Nephron (organoid): ENCODE measurements around the gene ARFRP1.

ENCODE experiments used
- H3K27ac Mint-ChIP-seq, 3 experiments: 2 replicates each; pipeline ENCODE4 v1.8.0; 2020; ENCODE audit warnings: mixed read lengths in 3 of 3, mild to moderate bottlenecking in 2 of 3, moderate library complexity in 1 of 3
- H3K27me3 Mint-ChIP-seq: 2 replicates; pipeline ENCODE4 v1.8.0; 2021; ENCODE audit warnings: low read depth, mild to moderate bottlenecking, moderate library complexity, mixed read lengths
- H3K36me3 Mint-ChIP-seq: 2 replicates; pipeline ENCODE4 v1.8.0; 2020; ENCODE audit warnings: low read depth, mixed read lengths
- H3K4me1 Mint-ChIP-seq: 2 replicates; pipeline ENCODE4 v1.8.0; 2020; ENCODE audit warnings: mixed read lengths
- H3K4me3 Mint-ChIP-seq, 3 experiments: 2 replicates each; pipeline ENCODE4 v1.8.0; 2020; ENCODE audit warnings: mild to moderate bottlenecking in 3 of 3, mixed read lengths in 3 of 3, moderate library complexity in 2 of 3
- H3K9me3 Mint-ChIP-seq: 2 replicates; pipeline ENCODE4 v1.8.0; 2020; ENCODE audit warnings: mixed read lengths
- TF ChIP-seq, protein P1 (sequence below), 3 experiments: fragments of 200-600 bp; sonication (generic); IDR thresholded peaks; one replicate each; pipeline ENCODE4 v1.5.0; 2021; ENCODE audit warnings: antibody characterized with exemption in 3 of 3; ENCODE audit not compliant: unreplicated experiment in 3 of 3

ARFRP1 gene

GRCh38 chr20:63697357-63697867 is 10.4 kb downstream of the ARFRP1 start:
- Mint-ChIP-seq H3K9me3 (no peaks in the 10 kb centered on the region), H3K4me1 (no peaks in the 10 kb centered on the region), H3K36me3 (peaks cover 7% of the 10 kb centered on the region), H3K4me3 (peak overlapping the region in 1 of 3 experiments; percentile 2), H3K27ac (no peak overlapping the region), H3K27me3 (peaks cover 3% of the 10 kb centered on the region)
- TF ChIP-seq, protein P1, sequence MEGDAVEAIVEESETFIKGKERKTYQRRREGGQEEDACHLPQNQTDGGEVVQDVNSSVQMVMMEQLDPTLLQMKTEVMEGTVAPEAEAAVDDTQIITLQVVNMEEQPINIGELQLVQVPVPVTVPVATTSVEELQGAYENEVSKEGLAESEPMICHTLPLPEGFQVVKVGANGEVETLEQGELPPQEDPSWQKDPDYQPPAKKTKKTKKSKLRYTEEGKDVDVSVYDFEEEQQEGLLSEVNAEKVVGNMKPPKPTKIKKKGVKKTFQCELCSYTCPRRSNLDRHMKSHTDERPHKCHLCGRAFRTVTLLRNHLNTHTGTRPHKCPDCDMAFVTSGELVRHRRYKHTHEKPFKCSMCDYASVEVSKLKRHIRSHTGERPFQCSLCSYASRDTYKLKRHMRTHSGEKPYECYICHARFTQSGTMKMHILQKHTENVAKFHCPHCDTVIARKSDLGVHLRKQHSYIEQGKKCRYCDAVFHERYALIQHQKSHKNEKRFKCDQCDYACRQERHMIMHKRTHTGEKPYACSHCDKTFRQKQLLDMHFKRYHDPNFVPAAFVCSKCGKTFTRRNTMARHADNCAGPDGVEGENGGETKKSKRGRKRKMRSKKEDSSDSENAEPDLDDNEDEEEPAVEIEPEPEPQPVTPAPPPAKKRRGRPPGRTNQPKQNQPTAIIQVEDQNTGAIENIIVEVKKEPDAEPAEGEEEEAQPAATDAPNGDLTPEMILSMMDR (IDR thresholded peaks at IDR 0.05; ENCODE audit: unreplicated experiment in 3 of 3) = no peak

DNA sequence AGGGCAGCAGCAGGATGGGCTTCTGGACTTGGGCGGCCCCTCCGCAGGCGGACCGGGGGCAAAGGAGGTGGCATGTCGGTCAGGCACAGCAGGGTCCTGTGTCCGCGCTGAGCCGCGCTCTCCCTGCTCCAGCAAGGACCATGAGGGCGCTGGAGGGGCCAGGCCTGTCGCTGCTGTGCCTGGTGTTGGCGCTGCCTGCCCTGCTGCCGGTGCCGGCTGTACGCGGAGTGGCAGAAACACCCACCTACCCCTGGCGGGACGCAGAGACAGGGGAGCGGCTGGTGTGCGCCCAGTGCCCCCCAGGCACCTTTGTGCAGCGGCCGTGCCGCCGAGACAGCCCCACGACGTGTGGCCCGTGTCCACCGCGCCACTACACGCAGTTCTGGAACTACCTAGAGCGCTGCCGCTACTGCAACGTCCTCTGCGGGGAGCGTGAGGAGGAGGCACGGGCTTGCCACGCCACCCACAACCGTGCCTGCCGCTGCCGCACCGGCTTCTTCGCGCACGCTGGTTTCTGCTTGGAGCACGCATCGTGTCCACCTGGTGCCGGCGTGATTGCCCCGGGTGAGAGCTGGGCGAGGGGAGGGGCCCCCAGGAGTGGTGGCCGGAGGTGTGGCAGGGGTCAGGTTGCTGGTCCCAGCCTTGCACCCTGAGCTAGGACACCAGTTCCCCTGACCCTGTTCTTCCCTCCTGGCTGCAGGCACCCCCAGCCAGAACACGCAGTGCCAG is 11.0 kb downstream of the ARFRP1 start, which contains the start of gene TNFRSF6B:
Gene TNFRSF6B (plus strand): TSS at position 25 of the 729 bp plus-strand sequence. CDS start 116 bp downstream, at position 141.
- TF ChIP-seq, protein P1 (IDR thresholded peaks at IDR 0.05; ENCODE audit: unreplicated experiment in 3 of 3) = no peak
- H3K36me3 Mint-ChIP-seq = peaks cover 8% of the 10 kb centered on the region
- H3K9me3 Mint-ChIP-seq = no peaks in the 10 kb centered on the region
- H3K27me3 Mint-ChIP-seq = peaks cover 3% of the 10 kb centered on the region
- no peak within 1 kb of the TSS for H3K27ac Mint-ChIP-seq
- H3K4me3 Mint-ChIP-seq = peak within 1 kb of the TSS in 1 of 3 experiments; percentile 21
- H3K4me1 Mint-ChIP-seq = no peaks in the 10 kb centered on the region

- Mint-ChIP-seq H3K27ac (no peak overlapping the region), H3K9me3 (no peaks in the 10 kb centered on the region), H3K27me3 (peaks cover 3% of the 10 kb centered on the region), H3K4me3 (peak overlapping the region in 1 of 3 experiments; percentile 21), H3K4me1 (no peaks in the 10 kb centered on the region), H3K36me3 (peaks cover 8% of the 10 kb centered on the region)
- TF ChIP-seq, protein P1 (IDR thresholded peaks at IDR 0.05; ENCODE audit: unreplicated experiment in 3 of 3) = no peak
Measured at GRCh38 chr20:63696306-63696627, 11.5 kb downstream of the ARFRP1 start.

DNA sequence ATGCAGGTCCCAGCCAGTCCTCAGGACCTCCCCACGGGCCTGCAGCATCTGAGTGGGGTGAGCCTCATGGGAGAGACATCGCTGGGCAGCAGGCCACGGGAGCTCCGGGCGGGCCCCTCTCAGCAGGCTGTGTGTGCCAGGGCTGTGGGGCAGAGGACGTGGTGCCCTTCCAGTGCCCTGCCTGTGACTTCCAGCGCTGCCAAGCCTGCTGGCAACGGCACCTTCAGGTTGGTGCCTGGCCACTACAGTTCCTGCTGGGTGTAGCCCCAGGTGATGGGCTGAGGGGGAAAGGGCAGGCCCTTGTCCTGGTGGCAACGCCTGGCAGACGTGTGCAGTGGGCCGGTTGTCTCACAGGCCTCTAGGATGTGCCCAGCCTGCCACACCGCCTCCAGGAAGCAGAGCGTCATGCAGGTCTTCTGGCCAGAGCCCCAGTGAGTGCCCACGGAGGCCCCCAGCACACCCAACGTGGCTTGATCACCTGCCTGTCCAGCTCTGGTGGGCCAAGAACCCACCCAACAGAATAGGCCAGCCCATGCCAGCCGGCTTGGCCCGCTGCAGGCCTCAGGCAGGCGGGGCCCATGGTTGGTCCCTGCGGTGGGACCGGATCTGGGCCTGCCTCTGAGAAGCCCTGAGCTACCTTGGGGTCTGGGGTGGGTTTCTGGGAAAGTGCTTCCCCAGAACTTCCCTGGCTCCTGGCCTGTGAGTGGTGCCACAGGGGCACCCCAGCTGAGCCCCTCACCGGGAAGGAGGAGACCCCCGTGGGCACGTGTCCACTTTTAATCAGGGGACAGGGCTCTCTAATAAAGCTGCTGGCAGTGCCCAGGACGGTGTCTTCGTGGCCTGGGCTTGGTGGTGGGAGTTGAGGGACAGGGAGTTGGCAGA is 12.1 kb downstream of the ARFRP1 start:
- Mint-ChIP-seq H3K4me1 (no peaks in the 10 kb centered on the region), H3K4me3 (no peak overlapping the region), H3K9me3 (no peaks in the 10 kb centered on the region), H3K27ac (no peak overlapping the region), H3K36me3 (peaks cover 8% of the 10 kb centered on the region), H3K27me3 (peaks cover 3% of the 10 kb centered on the region)
- TF ChIP-seq, protein P1 (IDR thresholded peaks at IDR 0.05; ENCODE audit: unreplicated experiment in 3 of 3) = no peak

- H3K4me3 Mint-ChIP-seq = no peak overlapping the region
- H3K4me1 Mint-ChIP-seq = no peaks in the 10 kb centered on the region
- no peaks in the 10 kb centered on the region for H3K9me3 Mint-ChIP-seq
- peaks cover 3% of the 10 kb centered on the region for H3K27me3 Mint-ChIP-seq
- no peak overlapping the region for H3K27ac Mint-ChIP-seq
- TF ChIP-seq, protein P1 (IDR thresholded peaks at IDR 0.05; ENCODE audit: unreplicated experiment in 3 of 3) = no peak
- peaks cover 8% of the 10 kb centered on the region for H3K36me3 Mint-ChIP-seq
Measured at GRCh38 chr20:63694584-63695423, 13.0 kb downstream of the ARFRP1 start.
